GM10266 (cell line): ENCODE data around the gene ATF6.

Experiments used
- DNase-seq: peaks from one replicate; pipeline ENCODE4 v3.0.0; 2012; ENCODE audit errors: extremely low spot score
- CTCF ChIP-seq: IDR thresholded peaks from 2 replicates; pipeline ENCODE4 v1.5.1; 2012; ENCODE audit warnings: mild to moderate bottlenecking, low read depth; ENCODE audit not compliant: control insufficient read depth, insufficient read depth; ENCODE audit errors: missing control alignments

Gene ATF6

GRCh38 chr1:161913482-161914140, 147.5 kb downstream of the ATF6 start:
- no peak for TF ChIP-seq CTCF
- DNase-seq = no peak

DNA sequence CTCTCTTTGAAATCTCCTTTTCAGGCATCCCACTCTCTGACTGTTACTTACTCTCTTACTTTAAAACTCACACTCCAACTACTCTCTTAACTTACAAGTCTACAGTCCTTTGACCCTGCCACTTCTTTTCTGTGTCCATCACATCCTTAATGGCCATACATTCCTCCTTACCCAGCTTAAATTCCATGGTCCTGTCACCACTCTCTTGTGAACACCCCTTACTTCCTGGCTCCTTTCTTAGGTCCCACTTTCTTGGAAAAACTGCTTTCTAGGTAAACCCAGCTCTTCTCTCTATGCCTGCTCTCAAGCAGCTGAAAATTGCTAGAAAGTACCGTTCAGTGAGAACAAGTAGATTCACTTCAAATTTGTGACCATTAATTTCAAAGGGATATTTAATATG, 148.5 kb downstream of the ATF6 start:
- no peak for TF ChIP-seq CTCF
- DNase-seq = no peak

DNA sequence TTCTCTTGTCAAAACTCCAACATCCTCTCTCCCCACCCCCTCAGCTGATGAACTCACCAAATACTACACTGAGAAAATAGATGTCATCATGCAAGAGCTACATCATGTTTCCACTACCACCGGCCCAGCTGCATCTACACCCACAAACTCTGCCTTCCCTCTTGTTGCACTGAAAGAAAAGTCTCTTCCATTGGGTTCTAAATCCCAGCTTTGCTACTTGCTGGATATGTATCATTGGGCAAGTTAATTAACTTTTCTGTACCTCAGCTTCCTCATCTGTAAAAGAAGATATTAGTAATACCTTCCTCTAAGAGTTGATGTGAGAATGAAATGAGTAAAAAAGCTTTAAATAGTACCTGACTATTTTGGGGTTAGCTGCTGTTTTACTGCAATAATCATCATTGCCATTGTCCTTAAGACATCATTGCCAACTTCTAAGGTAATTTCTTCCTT, 149.0 kb downstream of the ATF6 start:
- peak; percentile 44 for DNase-seq
- TF ChIP-seq CTCF = no peak

DNA sequence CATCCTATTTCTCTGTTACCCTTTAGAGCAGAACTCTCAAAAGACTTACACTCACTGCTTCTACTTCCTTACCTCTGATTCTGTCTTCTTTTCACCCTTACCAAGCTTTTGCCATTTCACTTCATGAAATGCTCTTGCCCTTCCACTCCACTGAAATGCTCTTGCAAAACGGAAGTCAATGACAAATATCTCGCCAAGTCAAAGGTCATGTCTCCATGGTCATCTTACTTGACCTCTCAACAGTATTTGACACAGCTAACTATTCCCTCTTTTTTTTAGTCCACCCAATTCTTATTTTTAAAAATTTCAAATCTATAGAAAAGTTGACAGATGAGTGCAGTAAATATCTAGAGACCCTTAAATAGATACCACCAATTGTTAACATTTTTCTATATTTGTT, 149.9 kb downstream of the ATF6 start:
- no peak for TF ChIP-seq CTCF
- DNase-seq = no peak

- no peak for TF ChIP-seq CTCF
Observed at GRCh38 chr1:161919229-161919628, 153.1 kb downstream of the ATF6 start.

GRCh38 chr1:161921491-161921890, 155.4 kb downstream of the ATF6 start:
- TF ChIP-seq CTCF = no peak
- no peak for DNase-seq

More at GRCh38 chr1:161919229-161919628, 153.1 kb downstream of the ATF6 start:
- no peak for DNase-seq

DNA sequence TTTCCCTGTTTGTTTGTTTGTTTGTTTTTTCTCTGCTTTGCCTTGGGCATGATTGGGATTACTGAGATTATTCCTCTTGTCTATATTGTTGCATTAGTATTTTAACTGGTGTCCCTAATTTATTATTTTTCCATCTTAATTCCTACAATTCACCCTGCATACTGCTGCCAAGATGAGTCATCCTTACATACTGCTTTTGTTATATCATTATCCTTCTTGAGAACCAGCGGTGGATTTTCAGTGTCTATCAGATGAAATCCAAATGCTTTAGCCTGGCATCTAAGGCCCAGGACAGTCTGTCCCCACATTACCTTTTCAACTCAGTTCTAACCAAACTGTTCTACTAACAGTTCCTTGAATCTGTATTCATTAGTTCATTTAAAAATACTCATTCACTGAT, 155.9 kb downstream of the ATF6 start:
- TF ChIP-seq CTCF = no peak
- no peak for DNase-seq
